DOHH2 (cell line): ENCODE results near the gene ZNF213.
A peak's percentile ranks its signal among the peaks of the same experiment; 100 is the strongest.

ENCODE experiments used
- H3F3A ChIP-seq: fragments of 200-600 bp; sonication (generic), shearing (Covaris generic); 2 replicates; pipeline ENCODE4 v1.6.0; 2016; ENCODE audit warnings: antibody characterized with exemption, mild to moderate bottlenecking; ENCODE audit not compliant: control insufficient read depth, insufficient read depth
- H3K27ac ChIP-seq: fragments of 200-600 bp; sonication (generic); 2 replicates; pipeline ENCODE4 v1.5.1; 2014; ENCODE audit warnings: low read depth, mild to moderate bottlenecking, low read length, moderate library complexity
- H3K27me3 ChIP-seq: fragments of 200-600 bp; sonication (generic); 2 replicates; pipeline ENCODE4 v1.6.1; 2014; ENCODE audit warnings: mild to moderate bottlenecking, low read length, mixed read lengths; ENCODE audit not compliant: control insufficient read depth
- H3K36me3 ChIP-seq: fragments of 200-600 bp; sonication (generic); 2 replicates; pipeline ENCODE4 v1.6.1; 2014; ENCODE audit warnings: mild to moderate bottlenecking, low read length, moderate library complexity, mixed read lengths; ENCODE audit not compliant: control insufficient read depth
- H3K4me1 ChIP-seq: fragments of 200-600 bp; sonication (generic); 2 replicates; pipeline ENCODE4 v1.6.1; 2014; ENCODE audit warnings: mild to moderate bottlenecking, low read length, mixed read lengths; ENCODE audit not compliant: control insufficient read depth
- H3K4me2 ChIP-seq: fragments of 200-600 bp; sonication (generic); 2 replicates; pipeline ENCODE4 v1.6.0; 2014; ENCODE audit warnings: mild to moderate bottlenecking, low read length, moderate library complexity
- H3K4me3 ChIP-seq: fragments of 200-600 bp; sonication (generic); 2 replicates; pipeline ENCODE4 v1.5.1; 2014; ENCODE audit warnings: mild to moderate bottlenecking, low read length, mixed read lengths
- H3K79me2 ChIP-seq: fragments of 200-600 bp; sonication (generic); 2 replicates; pipeline ENCODE4 v1.6.1; 2014; ENCODE audit warnings: mild to moderate bottlenecking, low read length, mixed read lengths; ENCODE audit not compliant: control insufficient read depth
- H3K9me2 ChIP-seq: fragments of 200-600 bp; sonication (generic); replicated peaks from 2 replicates; pipeline ENCODE4 v1.6.1; 2014; ENCODE audit warnings: mild to moderate bottlenecking, low read length, mixed read lengths; ENCODE audit not compliant: control insufficient read depth
- H3K9me3 ChIP-seq: fragments of 200-600 bp; sonication (generic); 2 replicates; pipeline ENCODE4 v1.6.1; 2014; ENCODE audit warnings: antibody characterized with exemption, low read length, mixed read lengths; ENCODE audit not compliant: control insufficient read depth, insufficient read depth
- H4K20me1 ChIP-seq: fragments of 200-600 bp; sonication (generic); 2 replicates; pipeline ENCODE4 v1.6.0; 2014; ENCODE audit warnings: low read depth, mild to moderate bottlenecking, antibody characterized with exemption, low read length, moderate library complexity; ENCODE audit not compliant: control insufficient read depth, insufficient read depth
- CTCF ChIP-seq: fragments of 200-600 bp; sonication (generic); IDR thresholded peaks from one replicate; pipeline ENCODE4 v1.5.1; 2014; ENCODE audit warnings: antibody characterized with exemption, mild to moderate bottlenecking, low read depth, low read length; ENCODE audit not compliant: poor library complexity, severe bottlenecking
- EZH2phosphoT487 ChIP-seq: fragments of 200-600 bp; sonication (generic); IDR thresholded peaks from 2 replicates; pipeline ENCODE4 v1.6.1; 2017; ENCODE audit warnings: borderline replicate concordance, mild to moderate bottlenecking, antibody characterized with exemption, low read length, moderate library complexity, mixed read lengths

Gene ZNF213

GRCh38 chr16:3183445-3184139 lies 48.8 kb downstream of the ZNF213 start:
- Histone ChIP-seq H3K79me2 (no peaks in the 10 kb centered on the region), H3K4me2 (no peak overlapping the region), H3K27me3 (peaks cover 53% of the 10 kb centered on the region), H4K20me1 (no peaks in the 10 kb centered on the region), H3K4me3 (no peak overlapping the region), H3K36me3 (no peaks in the 10 kb centered on the region), H3F3A (no peaks in the 10 kb centered on the region), H3K9me3 (0 out of 2 replicates have a peak, but pooled peaks cover 4% of the 10 kb centered on the region), H3K27ac (no peak overlapping the region), H3K4me1 (peaks cover 6% of the 10 kb centered on the region), H3K9me2 (no peaks in the 10 kb centered on the region)
- TF ChIP-seq CTCF = no peak
- no peak for TF ChIP-seq EZH2phosphoT487

GRCh38 chr16:3186946-3187690 lies 52.3 kb downstream of the ZNF213 start:
- Histone ChIP-seq H3K9me3 (0 out of 2 replicates have a peak, but pooled peaks cover 4% of the 10 kb centered on the region), H3K4me3 (0 out of 2 replicates have a peak overlapping the region, but pooled peaks have one; percentile 66), H3K79me2 (no peaks in the 10 kb centered on the region), H3K9me2 (no peaks in the 10 kb centered on the region), H4K20me1 (no peaks in the 10 kb centered on the region), H3K27ac (no peak overlapping the region), H3F3A (no peaks in the 10 kb centered on the region), H3K27me3 (peaks cover 61% of the 10 kb centered on the region), H3K4me1 (peaks cover 13% of the 10 kb centered on the region), H3K4me2 (peak overlapping the region; percentile 23; the same call in 1 of the 2 replicates), H3K36me3 (no peaks in the 10 kb centered on the region)
- TF ChIP-seq CTCF (no peak), EZH2phosphoT487 (no peak)

GRCh38 chr16:3187798-3188674 lies 53.2 kb downstream of the ZNF213 start, which contains the start of gene OR1F1:
TSS of gene OR1F1 (plus strand) at chr16:3188204.
- TF ChIP-seq CTCF (no peak), EZH2phosphoT487 (no peak)
- Histone ChIP-seq H3K27ac (no peak within 1 kb of the TSS), H3K9me2 (no peaks in the 10 kb centered on the region), H3K36me3 (no peaks in the 10 kb centered on the region), H3K4me3 (peak within 1 kb of the TSS; percentile 66), H3K4me1 (peaks cover 13% of the 10 kb centered on the region), H3K79me2 (no peaks in the 10 kb centered on the region), H3K4me2 (peak within 1 kb of the TSS; percentile 73), H3K27me3 (peaks cover 53% of the 10 kb centered on the region), H3K9me3 (0 out of 2 replicates have a peak, but pooled peaks cover 4% of the 10 kb centered on the region), H4K20me1 (no peaks in the 10 kb centered on the region), H3F3A (no peaks in the 10 kb centered on the region)
